ENCODE data around the gene UNC5CL. TPM values are rescaled to one million over a fixed set of nuclear protein-coding genes. Genes with fewer than 3 reads are reported as not detected.

Gene UNC5CL
- total and polyA plus RNA-seq, 2 of the 4 experiments (the other 2 are of a cell fraction): not detected

DNA sequence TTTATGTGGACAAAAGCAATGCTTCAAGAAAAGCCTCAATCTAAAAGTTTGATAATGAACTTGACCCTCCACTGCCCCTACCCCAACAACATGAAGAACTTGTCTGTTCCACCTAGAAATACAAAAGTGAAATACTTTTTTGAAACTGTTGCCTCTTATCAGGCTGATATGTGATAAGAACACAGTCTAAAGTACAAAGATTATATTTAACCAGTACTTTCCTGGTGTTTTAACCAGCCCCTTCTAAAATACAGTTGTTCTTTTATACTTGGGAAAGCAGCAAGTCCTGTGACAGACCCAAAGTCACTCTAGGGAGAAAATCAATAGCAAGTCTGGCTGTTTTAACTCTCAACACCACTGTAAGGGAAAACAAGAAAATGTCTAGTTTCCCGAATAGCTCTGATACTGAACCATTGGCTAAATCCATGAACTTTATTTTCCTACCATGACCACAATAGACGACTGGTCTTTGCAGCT, 26.6 kb upstream of the UNC5CL start:
- Histone ChIP-seq H2BK20ac (ENCODE audit: low read depth, low read length) (no peak overlapping the region), H3K56ac (ENCODE audit: extremely low read depth, insufficient read depth, low read length) (no peak overlapping the region), H3K14ac (replicated peaks; ENCODE audit: low read depth, low read length) (no peak overlapping the region), H3K9ac (ENCODE audit: low read depth, low read length) (no peak overlapping the region), H3K9me3 (ENCODE audit: control insufficient read depth, insufficient read depth, low read length) (no peaks in the 10 kb centered on the region), H3K4ac (ENCODE audit: low read depth, low read length) (no peak overlapping the region), H2BK120ac (ENCODE audit: low read depth, low read length) (no peak overlapping the region), H2BK15ac (ENCODE audit: low read depth, low read length) (no peak overlapping the region), H2AFZ (replicated peaks; ENCODE audit: low read length, poor library complexity) (no peak overlapping the region), H3K4me1 (ENCODE audit: control insufficient read depth, insufficient read depth, low read length) (no peaks in the 10 kb centered on the region), H3K18ac (ENCODE audit: low read depth, low read length) (no peak overlapping the region), H3K4me3 (ENCODE audit: insufficient read depth, low read depth, low read length) (no peak overlapping the region), H2BK5ac (ENCODE audit: low read depth, low read length, poor library complexity, severe bottlenecking) (no peak overlapping the region), H3K36me3 (ENCODE audit: control insufficient read depth, insufficient read depth, low read length) (no peaks in the 10 kb centered on the region; the same call in 1 of the 2 replicates), H2AK5ac (ENCODE audit: low read depth, low read length) (no peak overlapping the region), H3K27me3 (ENCODE audit: control insufficient read depth, insufficient read depth, low read length) (no peaks in the 10 kb centered on the region), H3K9me1 (ENCODE audit: insufficient read depth, low read length) (no peaks in the 10 kb centered on the region), H4K91ac (ENCODE audit: insufficient read depth, low read depth, low read length) (no peak overlapping the region), H4K5ac (ENCODE audit: low read depth, low read length) (no peak overlapping the region), H3K23ac (ENCODE audit: low read depth, low read length) (no peak overlapping the region), H2AK9ac (replicated peaks; ENCODE audit: low read depth, low read length, poor library complexity) (no peak overlapping the region), H4K20me1 (ENCODE audit: insufficient read depth, low read length) (no peaks in the 10 kb centered on the region), H3K27ac (ENCODE audit: insufficient read depth, low read length) (no peak overlapping the region), H3K79me1 (ENCODE audit: low read depth in 1 of 2, low read length in 2 of 2) (peaks cover 0 to 2% of the 10 kb centered on the region in 2 experiments; a peak in 1 of 4 replicates), H3K4me2 (ENCODE audit: low read depth, low read length) (no peak overlapping the region), H4K8ac (ENCODE audit: low read depth in 2 of 2, low read length in 2 of 2) (no peak overlapping the region)
- BruUV-seq (replicated peaks): no TSS peak
- POLR2A ChIA-PET (ENCODE audit: unreplicated experiment): interaction anchor here (0.6 kb wide), 1 partner anchor 58 kb away, joined by 3 read pairs; no protein-coding TSS in a partner anchor
- WGBS, 2 experiments (ENCODE audit: extremely low coverage in 2 of 2, insufficient read length in 1 of 2): no CpG with 5 or more reads among the region's 2 CpGs
- no peak for DNase-seq
- intact Hi-C loops (cut with micrococcal nuclease): loop anchor here (1.0 to 10.0 kb wide), 6 partner anchors 37 to 1721 kb away; no protein-coding TSS in a partner anchor
- dilution Hi-C loops (cut with HindIII; ENCODE audit: low sequenced_read_pairs, unreplicated experiment): no loop called here
- in situ Hi-C loops (cut with MboI; ENCODE audit: low sequenced_read_pairs): no loop called here
- CTCF ChIA-PET: interaction anchor here (0.5 to 0.6 kb wide), 2 partner anchors 202 to 412 kb away, joined by 3 to 4 read pairs; no protein-coding TSS in a partner anchor
- TF ChIP-seq NFE2L2 (IDR thresholded peaks at IDR 0.05; ENCODE audit: low read depth, low read length) (no peak), MXI1 (IDR thresholded peaks at IDR 0.05; ENCODE audit: borderline replicate concordance, low read depth, low read length) (no peak), BHLHE40 (IDR thresholded peaks at IDR 0.05; ENCODE audit: low read depth, low read length) (no peak), RAD21 (IDR thresholded peaks at IDR 0.05; ENCODE audit: low read length) (no peak), CTCF (conservative IDR thresholded peaks at IDR 0.05; ENCODE audit: low read depth, low read length) (no peak), ELK1 (IDR thresholded peaks at IDR 0.05; ENCODE audit: borderline replicate concordance, low read depth, low read length) (no peak)
- TF ChIP-seq, protein P1, sequence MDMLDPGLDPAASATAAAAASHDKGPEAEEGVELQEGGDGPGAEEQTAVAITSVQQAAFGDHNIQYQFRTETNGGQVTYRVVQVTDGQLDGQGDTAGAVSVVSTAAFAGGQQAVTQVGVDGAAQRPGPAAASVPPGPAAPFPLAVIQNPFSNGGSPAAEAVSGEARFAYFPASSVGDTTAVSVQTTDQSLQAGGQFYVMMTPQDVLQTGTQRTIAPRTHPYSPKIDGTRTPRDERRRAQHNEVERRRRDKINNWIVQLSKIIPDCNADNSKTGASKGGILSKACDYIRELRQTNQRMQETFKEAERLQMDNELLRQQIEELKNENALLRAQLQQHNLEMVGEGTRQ (IDR thresholded peaks at IDR 0.05; ENCODE audit: low read depth, low read length): no peak
- no peak for ATAC-seq (ENCODE audit: low read depth)

Data from IMR-90 (cell line).